Stimulated activated CD4-positive, alpha-beta T cell treated with anti-CD3 and anti-CD28 coated beads, TNF-alpha, amount 100 ng/mL, for 24 hours (primary cell): Measurements from ENCODE around the gene PLEK.
"Not testable (repeated sequence)": the region's sequence is repeated elsewhere in the genome, so short reads cannot be mapped to it uniquely, and the experiment has no call there.

ENCODE experiments used
- DNase-seq, 3 experiments: peaks; one replicate each; pipeline ENCODE4 v3.0.0-alpha.2; 2020; ENCODE audit warnings: low read depth in 3 of 3

Gene PLEK

GRCh38 chr2:68352651-68353391 lies 12.3 kb upstream of the PLEK start:
- no peak for DNase-seq

- DNase-seq = no peak
These were observed 8.4 kb upstream of the PLEK start for GRCh38 chr2:68356599-68357239.

- no peak for DNase-seq
These were observed 7.3 kb upstream of the PLEK start for GRCh38 chr2:68357605-68358337.

- DNase-seq = no peak
These were observed 5.2 kb upstream of the PLEK start for GRCh38 chr2:68359889-68360288.

- DNase-seq = peak; percentile 68 to 76 (median 68)
These were observed 3.0 kb upstream of the PLEK start for GRCh38 chr2:68362069-68362468.

GRCh38 chr2:68362749-68363148 lies 2.3 kb upstream of the PLEK start:
- DNase-seq = no peak

GRCh38 chr2:68363721-68364120 lies 1.4 kb upstream of the PLEK start:
- DNase-seq = no peak

GRCh38 chr2:68366083-68366560 lies 1.0 kb downstream of the PLEK start:
- no peak for DNase-seq

- no peak for DNase-seq
These were observed 3.0 kb downstream of the PLEK start for GRCh38 chr2:68367953-68368653.

- DNase-seq = no peak
These were observed 3.7 kb downstream of the PLEK start for GRCh38 chr2:68368654-68369336.

GRCh38 chr2:68369337-68369734 lies 4.3 kb downstream of the PLEK start:
- no peak for DNase-seq

GRCh38 chr2:68371138-68371537 lies 6.1 kb downstream of the PLEK start:
- no peak for DNase-seq

GRCh38 chr2:68371581-68371980 lies 6.5 kb downstream of the PLEK start:
- no peak for DNase-seq

GRCh38 chr2:68372485-68372884 lies 7.4 kb downstream of the PLEK start:
- no peak for DNase-seq

- DNase-seq = no peak
These were observed 9.1 kb downstream of the PLEK start for GRCh38 chr2:68374184-68374583.

GRCh38 chr2:68375582-68375981 lies 10.5 kb downstream of the PLEK start:
- DNase-seq = no peak

GRCh38 chr2:68377137-68377780 lies 12.2 kb downstream of the PLEK start:
- DNase-seq = no peak

- DNase-seq = not testable (repeated sequence)
These were observed 13.7 kb downstream of the PLEK start for GRCh38 chr2:68378779-68379178.

- DNase-seq = no peak
These were observed 14.2 kb downstream of the PLEK start for GRCh38 chr2:68379184-68379708.

- DNase-seq = no peak
These were observed 18.7 kb downstream of the PLEK start for GRCh38 chr2:68383778-68384177.
